NCI-H345 (cell line): ENCODE data around the gene SFT2D3.

Source experiments
- DNase-seq: peaks from one replicate; lab custom pipeline; 2025; lab: John Stamatoyannopoulos, UW

SFT2D3 gene

GRCh38 chr2:127664895-127665225, 36.4 kb upstream of the SFT2D3 start:
- no peak for DNase-seq

- DNase-seq, result no peak
Measured at GRCh38 chr2:127665267-127665893, 35.9 kb upstream of the SFT2D3 start.

- no peak for DNase-seq
Measured at GRCh38 chr2:127669056-127669455, 32.2 kb upstream of the SFT2D3 start.

GRCh38 chr2:127670055-127670956, 31.0 kb upstream of the SFT2D3 start:
- no peak for DNase-seq

GRCh38 chr2:127670957-127671290, 30.4 kb upstream of the SFT2D3 start:
- DNase-seq, result no peak

GRCh38 chr2:127671557-127672302, 29.6 kb upstream of the SFT2D3 start:
- DNase-seq, result no peak

- DNase-seq, result no peak
Measured at GRCh38 chr2:127672341-127673224, 28.7 kb upstream of the SFT2D3 start.

- no peak for DNase-seq
Measured at GRCh38 chr2:127673291-127674069, 27.8 kb upstream of the SFT2D3 start.

GRCh38 chr2:127674241-127675209, 26.8 kb upstream of the SFT2D3 start:
- peak; percentile 6 for DNase-seq

GRCh38 chr2:127675331-127676261, 25.7 kb upstream of the SFT2D3 start, which contains the start of gene LIMS2:
Gene LIMS2 (minus strand): TSS chr2:127675530. CDS start chr2:127675024, 506 bp downstream.
- DNase-seq, result no peak

- DNase-seq, result no peak
Measured at GRCh38 chr2:127676906-127677305, 24.4 kb upstream of the SFT2D3 start.

GRCh38 chr2:127678531-127678930, 22.8 kb upstream of the SFT2D3 start:
- DNase-seq, result no peak

GRCh38 chr2:127678991-127679390, 22.3 kb upstream of the SFT2D3 start:
- no peak for DNase-seq

GRCh38 chr2:127679680-127680361, 21.5 kb upstream of the SFT2D3 start:
- DNase-seq, result no peak

GRCh38 chr2:127680706-127681287, 20.5 kb upstream of the SFT2D3 start:
- DNase-seq, result no peak

- no peak for DNase-seq
Measured at GRCh38 chr2:127681288-127681804, 20.0 kb upstream of the SFT2D3 start.
